NCI-H2196 (cell line): ENCODE data around the gene CHAD.

ENCODE experiments used
- DNase-seq: peaks from one replicate; lab custom pipeline; 2025; ENCODE audit not compliant: unreplicated experiment; lab: John Stamatoyannopoulos, UW

Gene CHAD

GRCh38 chr17:50495217-50495823 lies 26.6 kb upstream of the CHAD start:
- DNase-seq = no peak

GRCh38 chr17:50493744-50494143 lies 25.1 kb upstream of the CHAD start:
- no peak for DNase-seq

- DNase-seq = no peak
Measured at GRCh38 chr17:50492214-50492613, 23.5 kb upstream of the CHAD start.

GRCh38 chr17:50491505-50491904 lies 22.8 kb upstream of the CHAD start:
- DNase-seq = no peak

- no peak for DNase-seq
Measured at GRCh38 chr17:50488880-50489279, 20.2 kb upstream of the CHAD start.

GRCh38 chr17:50487213-50488096 lies 18.8 kb upstream of the CHAD start:
- DNase-seq = peak; percentile 79

GRCh38 chr17:50484386-50485155 lies 15.9 kb upstream of the CHAD start:
- DNase-seq = no peak

GRCh38 chr17:50483266-50483665 lies 14.6 kb upstream of the CHAD start:
- DNase-seq = no peak

- peak; percentile 91 for DNase-seq
Measured at GRCh38 chr17:50482516-50482915, 13.8 kb upstream of the CHAD start.

- no peak for DNase-seq
Measured at GRCh38 chr17:50482110-50482509, 13.4 kb upstream of the CHAD start.

GRCh38 chr17:50481648-50482047 lies 13.0 kb upstream of the CHAD start:
- no peak for DNase-seq

- no peak for DNase-seq
Measured at GRCh38 chr17:50480854-50481490, 12.3 kb upstream of the CHAD start.

GRCh38 chr17:50480142-50480764 lies 11.6 kb upstream of the CHAD start:
- DNase-seq = no peak

GRCh38 chr17:50479522-50480141 lies 11.0 kb upstream of the CHAD start:
- peak; percentile 70 for DNase-seq

GRCh38 chr17:50478391-50479381 lies 10.0 kb upstream of the CHAD start, which contains the start of gene RSAD1:
TSS of gene RSAD1 (plus strand) at chr17:50478860. CDS start at chr17:50478885, 25 bp downstream.
- DNase-seq = peak; percentile 95

- DNase-seq = no peak
Measured at GRCh38 chr17:50477976-50478375, 9.3 kb upstream of the CHAD start.

- DNase-seq = no peak
Measured at GRCh38 chr17:50476545-50477315, 8.1 kb upstream of the CHAD start.
